ENCODE results near the gene FAM171A1. TPM values are rescaled to one million over a fixed set of nuclear protein-coding genes. Genes with fewer than 3 reads are reported as not detected.

The FAM171A1 gene
- total RNA-seq, 1 donor from 2014 or later, result 86.1 TPM

DNA sequence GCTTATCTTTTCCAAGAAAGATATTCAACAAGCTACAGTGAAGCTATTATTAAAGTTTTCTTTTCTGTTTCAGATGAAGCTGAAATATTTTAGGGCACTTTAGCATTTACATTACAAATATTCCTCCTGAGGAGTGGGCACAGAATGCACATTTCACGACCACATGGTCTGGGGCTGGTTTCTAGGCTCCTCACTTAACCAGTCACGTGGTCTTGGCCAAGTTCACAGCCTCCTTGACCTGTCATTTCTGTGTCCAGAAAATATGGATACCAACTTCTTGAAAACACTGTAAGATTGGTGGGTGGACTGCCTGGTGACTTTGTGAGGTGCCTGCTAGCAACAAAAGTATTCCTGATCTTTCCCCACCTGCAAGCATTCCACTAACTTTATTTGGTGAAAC is 70.9 kb downstream of the FAM171A1 start:
- no peaks in the 10 kb centered on the region for H3K4me1 Mint-ChIP-seq (ENCODE audit: low read depth)
- H3K27ac Mint-ChIP-seq, result no peak overlapping the region
- no peaks in the 10 kb centered on the region for H3K9me3 Mint-ChIP-seq (ENCODE audit: low read depth)
- TF ChIP-seq, protein P1, sequence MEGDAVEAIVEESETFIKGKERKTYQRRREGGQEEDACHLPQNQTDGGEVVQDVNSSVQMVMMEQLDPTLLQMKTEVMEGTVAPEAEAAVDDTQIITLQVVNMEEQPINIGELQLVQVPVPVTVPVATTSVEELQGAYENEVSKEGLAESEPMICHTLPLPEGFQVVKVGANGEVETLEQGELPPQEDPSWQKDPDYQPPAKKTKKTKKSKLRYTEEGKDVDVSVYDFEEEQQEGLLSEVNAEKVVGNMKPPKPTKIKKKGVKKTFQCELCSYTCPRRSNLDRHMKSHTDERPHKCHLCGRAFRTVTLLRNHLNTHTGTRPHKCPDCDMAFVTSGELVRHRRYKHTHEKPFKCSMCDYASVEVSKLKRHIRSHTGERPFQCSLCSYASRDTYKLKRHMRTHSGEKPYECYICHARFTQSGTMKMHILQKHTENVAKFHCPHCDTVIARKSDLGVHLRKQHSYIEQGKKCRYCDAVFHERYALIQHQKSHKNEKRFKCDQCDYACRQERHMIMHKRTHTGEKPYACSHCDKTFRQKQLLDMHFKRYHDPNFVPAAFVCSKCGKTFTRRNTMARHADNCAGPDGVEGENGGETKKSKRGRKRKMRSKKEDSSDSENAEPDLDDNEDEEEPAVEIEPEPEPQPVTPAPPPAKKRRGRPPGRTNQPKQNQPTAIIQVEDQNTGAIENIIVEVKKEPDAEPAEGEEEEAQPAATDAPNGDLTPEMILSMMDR (IDR thresholded peaks at IDR 0.05; ENCODE audit: unreplicated experiment), result no peak
- peaks cover 1% of the 10 kb centered on the region for H3K36me3 Mint-ChIP-seq (ENCODE audit: insufficient read depth)
- no peak for DNase-seq (ENCODE audit: low spot score, unreplicated experiment)
- no peak overlapping the region for H3K4me3 Mint-ChIP-seq (ENCODE audit: low read depth)
- H3K27me3 Mint-ChIP-seq, result no peaks in the 10 kb centered on the region

DNA sequence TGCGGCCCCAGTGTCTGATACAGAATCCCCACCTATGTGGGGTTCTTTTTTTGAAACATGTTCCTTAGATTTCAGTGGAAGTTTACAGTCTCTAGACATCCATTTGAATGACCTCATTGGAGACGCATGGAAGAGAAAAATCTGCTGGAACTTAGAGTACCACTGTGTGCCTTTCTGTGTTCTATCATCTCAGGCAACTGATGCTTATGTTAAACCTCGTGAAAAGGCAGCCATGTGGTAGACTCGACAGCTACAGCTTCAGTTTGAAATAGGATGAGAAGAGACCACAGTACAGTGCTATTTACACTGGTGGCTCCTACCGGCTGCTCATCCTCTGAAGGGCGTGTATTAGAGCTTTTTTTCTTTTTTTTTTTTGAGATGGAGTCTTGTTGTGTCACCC is 74.4 kb downstream of the FAM171A1 start:
- H3K27me3 Mint-ChIP-seq, result no peaks in the 10 kb centered on the region
- H3K4me3 Mint-ChIP-seq (ENCODE audit: low read depth), result no peak overlapping the region
- H3K4me1 Mint-ChIP-seq (ENCODE audit: low read depth), result no peaks in the 10 kb centered on the region
- no peaks in the 10 kb centered on the region for H3K9me3 Mint-ChIP-seq (ENCODE audit: low read depth)
- H3K36me3 Mint-ChIP-seq (ENCODE audit: insufficient read depth), result no peaks in the 10 kb centered on the region
- TF ChIP-seq, protein P1 (IDR thresholded peaks at IDR 0.05; ENCODE audit: unreplicated experiment), result no peak
- H3K27ac Mint-ChIP-seq, result no peak overlapping the region
- DNase-seq (ENCODE audit: low spot score, unreplicated experiment), result no peak

DNA sequence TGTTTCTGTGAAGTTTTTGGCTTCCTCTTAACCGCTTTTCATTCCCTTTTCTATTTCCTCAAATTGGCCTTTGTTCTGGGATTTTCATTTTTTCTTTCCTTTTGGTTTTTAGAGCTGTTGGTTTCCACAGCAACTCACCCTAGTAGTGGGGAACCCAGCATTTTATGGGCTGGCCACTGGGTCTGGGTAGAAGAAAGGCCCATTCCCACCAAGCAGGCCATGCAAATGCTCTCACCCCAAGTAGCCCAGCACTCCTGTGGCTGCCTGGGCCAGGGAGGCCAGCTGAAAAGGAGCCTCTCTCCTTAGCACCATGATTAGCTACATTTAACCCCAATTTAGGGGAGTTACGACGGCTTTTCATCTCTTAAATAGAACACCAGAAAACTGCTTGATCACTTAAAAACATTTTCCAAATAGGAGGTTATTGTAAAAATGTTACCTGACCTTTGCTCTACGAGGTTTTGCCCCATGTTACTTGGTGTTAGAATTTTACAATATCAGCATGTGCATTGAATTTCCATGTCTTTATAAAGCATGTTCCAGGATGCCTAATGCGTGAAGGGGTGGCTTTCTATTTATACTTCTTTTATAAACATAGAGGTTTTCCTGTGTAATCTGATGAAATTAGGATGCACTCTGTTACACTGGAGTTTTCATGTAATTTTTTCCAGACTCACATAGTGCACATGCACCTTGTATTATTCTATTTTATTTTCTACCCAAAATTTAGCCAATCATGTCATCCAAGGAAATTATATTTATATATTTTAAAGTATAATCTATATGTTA is 75.4 kb downstream of the FAM171A1 start:
- Mint-ChIP-seq H3K9me3 (ENCODE audit: low read depth) (no peaks in the 10 kb centered on the region), H3K36me3 (ENCODE audit: insufficient read depth) (no peaks in the 10 kb centered on the region), H3K4me1 (ENCODE audit: low read depth) (no peaks in the 10 kb centered on the region), H3K4me3 (ENCODE audit: low read depth) (no peak overlapping the region), H3K27me3 (no peaks in the 10 kb centered on the region), H3K27ac (peak overlapping the region; percentile 56)
- DNase-seq (ENCODE audit: low spot score, unreplicated experiment), result no peak
- TF ChIP-seq, protein P1 (IDR thresholded peaks at IDR 0.05; ENCODE audit: unreplicated experiment), result no peak

DNA sequence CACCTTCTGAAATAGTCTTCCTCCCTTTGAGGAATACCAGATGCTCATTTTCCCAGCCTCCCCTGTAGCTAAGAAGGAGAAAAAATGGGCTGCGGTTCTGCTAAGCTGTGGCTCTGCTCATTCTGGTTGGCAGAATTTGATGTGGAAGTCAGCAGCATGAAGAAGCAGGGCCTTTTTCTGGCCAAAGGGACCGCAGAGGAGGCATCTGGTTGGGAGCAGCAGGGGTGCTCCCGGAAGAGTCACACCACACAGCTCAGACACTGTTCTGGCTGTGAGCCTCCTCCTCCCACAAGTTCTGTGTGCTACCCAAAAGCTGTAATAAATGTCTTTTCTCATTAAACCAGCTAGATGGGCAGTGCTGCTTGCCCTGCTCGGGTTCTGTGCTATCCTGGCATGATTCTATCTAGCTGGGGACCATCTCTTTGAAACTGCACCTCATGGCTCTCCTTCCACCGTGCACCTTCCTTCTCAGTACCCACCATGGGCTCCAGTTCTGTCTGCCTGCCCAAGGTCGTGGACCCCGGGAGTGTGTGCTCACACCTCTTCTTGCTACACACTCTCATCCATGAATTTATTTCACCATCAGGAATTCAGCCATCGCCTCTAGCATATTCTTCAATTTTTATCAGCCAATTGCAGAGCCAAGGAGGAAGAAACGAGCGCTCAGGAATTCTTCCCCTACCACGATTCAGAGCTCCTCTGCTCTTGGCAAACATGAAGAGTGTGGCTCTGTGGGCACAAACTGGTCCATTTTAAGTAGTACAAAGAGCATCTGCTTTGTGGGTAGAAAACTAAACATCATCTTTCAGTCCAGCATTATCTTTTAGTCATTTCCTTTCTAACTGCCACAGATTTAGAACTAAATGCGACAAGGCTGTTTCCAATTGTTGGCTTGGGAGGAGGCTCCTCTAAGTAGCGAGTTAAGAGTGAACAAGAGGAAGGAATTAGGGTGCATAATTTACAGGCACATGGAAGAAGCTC is 76.9 kb downstream of the FAM171A1 start:
- Mint-ChIP-seq H3K36me3 (ENCODE audit: insufficient read depth) (no peaks in the 10 kb centered on the region), H3K27me3 (no peaks in the 10 kb centered on the region), H3K4me1 (ENCODE audit: low read depth) (peaks cover 2% of the 10 kb centered on the region), H3K4me3 (ENCODE audit: low read depth) (no peak overlapping the region), H3K27ac (no peak overlapping the region), H3K9me3 (ENCODE audit: low read depth) (no peaks in the 10 kb centered on the region)
- TF ChIP-seq, protein P1 (IDR thresholded peaks at IDR 0.05; ENCODE audit: unreplicated experiment), result no peak
- DNase-seq (ENCODE audit: low spot score, unreplicated experiment), result no peak

DNA sequence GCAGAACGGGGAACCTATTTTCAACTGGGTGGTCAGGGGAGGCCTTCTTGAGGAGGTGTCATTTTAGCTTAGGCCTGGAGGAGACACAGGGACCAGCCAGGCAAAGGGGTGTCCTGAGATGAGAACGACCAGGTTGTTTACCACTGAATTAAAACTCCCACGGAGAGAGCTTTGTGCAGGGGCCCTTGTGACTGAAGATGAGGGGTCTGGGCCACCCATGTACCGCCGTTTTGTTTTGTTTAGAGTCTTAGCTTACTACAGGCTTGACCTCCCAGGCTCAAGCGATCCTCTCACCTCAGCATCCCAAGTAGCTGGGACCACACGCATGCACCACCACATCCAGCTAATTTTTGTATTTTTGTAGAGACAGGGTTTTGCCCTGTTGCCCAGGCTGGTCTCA is 80.4 kb downstream of the FAM171A1 start:
- H3K9me3 Mint-ChIP-seq (ENCODE audit: low read depth), result no peaks in the 10 kb centered on the region
- TF ChIP-seq, protein P1 (IDR thresholded peaks at IDR 0.05; ENCODE audit: unreplicated experiment), result no peak
- H3K4me1 Mint-ChIP-seq (ENCODE audit: low read depth), result peaks cover 2% of the 10 kb centered on the region
- H3K36me3 Mint-ChIP-seq (ENCODE audit: insufficient read depth), result peaks cover 2% of the 10 kb centered on the region
- no peak overlapping the region for H3K27ac Mint-ChIP-seq
- no peaks in the 10 kb centered on the region for H3K27me3 Mint-ChIP-seq
- DNase-seq (ENCODE audit: low spot score, unreplicated experiment), result no peak
- no peak overlapping the region for H3K4me3 Mint-ChIP-seq (ENCODE audit: low read depth)
